Cardiac muscle cell (in vitro differentiated cells and primary cell): ENCODE measurements around the gene MRTFA. TPM values are rescaled to one million over a fixed set of nuclear protein-coding genes. Genes with fewer than 3 reads are reported as not detected.

Source experiments
- DNase-seq, 2 donors: peaks; one replicate each; pipeline versions ENCODE4 v3.0.0 to v3.0.0-alpha.2; 2010 to 2017; ENCODE audit warnings: low read depth in 1 of 2, low spot score in 1 of 2
- H3K27ac ChIP-seq: fragments of 200-600 bp; sonication (generic); 2 replicates; pipeline ENCODE4 v1.5.1; 2016
- H3K27me3 ChIP-seq: fragments of 200-600 bp; sonication (generic); 2 replicates; pipeline ENCODE4 v1.6.0; 2016; ENCODE audit warnings: control low read depth
- H3K36me3 ChIP-seq: fragments of 200-600 bp; sonication (generic); 2 replicates; pipeline ENCODE4 v1.5.1; 2016; ENCODE audit warnings: control low read depth
- H3K4me1 ChIP-seq: fragments of 200-600 bp; sonication (generic); 2 replicates; pipeline ENCODE4 v1.8.1; 2017; ENCODE audit warnings: low read depth, mild to moderate bottlenecking, mixed run types
- H3K4me3 ChIP-seq: fragments of 200-600 bp; sonication (generic); 2 replicates; pipeline ENCODE4 v1.5.1; 2016; ENCODE audit warnings: mild to moderate bottlenecking
- H3K9me3 ChIP-seq: fragments of 200-600 bp; sonication (generic); 2 replicates; pipeline ENCODE4 v1.5.1; 2017; ENCODE audit warnings: low read depth, mild to moderate bottlenecking, control low read depth
- CTCF ChIP-seq: IDR thresholded peaks from 2 replicates; pipeline ENCODE4 v1.5.1; 2012; ENCODE audit warnings: low read depth, mild to moderate bottlenecking, low read length
- polyA plus RNA-seq: library from polyadenylated mRNA; unstranded; fragments of >200 nt; fragmentation: Nextera tagmentation; extraction: Ambion mirVana; gene quantifications from 2 replicates; pipeline ENCODE4 v1.2.1, GENCODE V29; 2016
- total RNA-seq: library from RNA; depleted of rRNA; stranded (reverse); fragments of >200 nt; gene quantifications from 2 replicates; pipeline ENCODE4 v1.2.3, GENCODE V29; 2016

Gene MRTFA
- total and polyA plus RNA-seq, 2 experiments from 2014 or later: 32.6 to 116 TPM

- no peak overlapping the region for H3K4me3 ChIP-seq
- peak in 1 of 2 donors; percentile 97 for DNase-seq
- no peaks in the 10 kb centered on the region for H3K36me3 ChIP-seq
- no peak for TF ChIP-seq CTCF
- peaks cover 18% of the 10 kb centered on the region for H3K4me1 ChIP-seq
- H3K9me3 ChIP-seq: no peaks in the 10 kb centered on the region
- H3K27ac ChIP-seq: no peak overlapping the region
- H3K27me3 ChIP-seq: no peaks in the 10 kb centered on the region
These were observed 137.3 kb downstream of the MRTFA start for GRCh38 chr22:40499209-40499623.

DNA sequence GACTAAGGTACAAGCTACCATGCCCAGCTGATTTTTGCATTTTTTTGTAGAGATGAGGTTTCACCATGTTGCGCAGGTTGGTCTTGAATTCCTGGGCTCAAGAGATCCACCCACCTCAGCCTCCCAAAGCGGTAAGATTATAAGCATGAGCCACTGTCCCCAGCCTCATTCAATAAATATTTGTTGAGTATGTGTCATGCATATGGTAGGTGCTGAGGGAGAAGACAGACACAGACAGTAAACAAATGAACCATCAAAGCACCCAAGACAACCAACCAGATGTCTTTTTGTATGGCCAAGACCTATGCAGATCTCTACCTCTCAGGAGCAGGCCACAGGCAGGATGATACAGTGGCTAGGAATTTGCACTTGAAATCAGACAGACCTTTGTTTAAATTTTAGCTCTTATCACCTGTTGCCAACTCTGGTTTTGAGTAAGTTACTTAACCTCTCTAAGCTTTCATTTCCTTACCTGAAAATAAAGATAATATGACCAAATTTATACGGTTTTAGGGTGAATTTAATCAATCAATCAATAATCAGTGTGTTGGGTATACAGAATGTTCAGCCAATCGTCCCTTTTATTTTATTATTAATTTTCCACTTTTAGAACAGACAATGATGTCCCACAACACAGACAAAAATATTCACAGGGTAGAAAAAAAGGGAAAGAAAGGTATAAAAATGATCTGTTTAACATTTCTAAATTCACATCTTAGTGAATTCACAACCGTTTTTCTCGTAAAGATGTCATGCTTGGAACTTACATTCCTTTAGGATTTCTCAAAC lies 137.9 kb downstream of the MRTFA start:
- H3K4me1 ChIP-seq: peaks cover 18% of the 10 kb centered on the region
- H3K27me3 ChIP-seq: no peaks in the 10 kb centered on the region
- no peak overlapping the region for H3K27ac ChIP-seq
- no peak overlapping the region for H3K4me3 ChIP-seq
- TF ChIP-seq CTCF: no peak
- H3K36me3 ChIP-seq: no peaks in the 10 kb centered on the region
- peak in 1 of 2 donors; percentile 62 for DNase-seq
- no peaks in the 10 kb centered on the region for H3K9me3 ChIP-seq

- Histone ChIP-seq H3K27me3 (no peaks in the 10 kb centered on the region), H3K4me1 (peaks cover 27% of the 10 kb centered on the region), H3K4me3 (no peak overlapping the region), H3K27ac (no peak overlapping the region), H3K9me3 (no peaks in the 10 kb centered on the region), H3K36me3 (no peaks in the 10 kb centered on the region)
- peak in 1 of 2 donors; percentile 43 for DNase-seq
- no peak for TF ChIP-seq CTCF
These were observed 143.1 kb downstream of the MRTFA start for GRCh38 chr22:40493441-40493840.

GRCh38 chr22:40491990-40492631 lies 144.4 kb downstream of the MRTFA start:
- Histone ChIP-seq H3K27me3 (no peaks in the 10 kb centered on the region), H3K4me1 (peaks cover 25% of the 10 kb centered on the region), H3K27ac (peak overlapping the region; percentile 69), H3K9me3 (no peaks in the 10 kb centered on the region), H3K4me3 (no peak overlapping the region), H3K36me3 (no peaks in the 10 kb centered on the region)
- no peak for TF ChIP-seq CTCF
- peak; percentile 60 to 77 for DNase-seq

DNA sequence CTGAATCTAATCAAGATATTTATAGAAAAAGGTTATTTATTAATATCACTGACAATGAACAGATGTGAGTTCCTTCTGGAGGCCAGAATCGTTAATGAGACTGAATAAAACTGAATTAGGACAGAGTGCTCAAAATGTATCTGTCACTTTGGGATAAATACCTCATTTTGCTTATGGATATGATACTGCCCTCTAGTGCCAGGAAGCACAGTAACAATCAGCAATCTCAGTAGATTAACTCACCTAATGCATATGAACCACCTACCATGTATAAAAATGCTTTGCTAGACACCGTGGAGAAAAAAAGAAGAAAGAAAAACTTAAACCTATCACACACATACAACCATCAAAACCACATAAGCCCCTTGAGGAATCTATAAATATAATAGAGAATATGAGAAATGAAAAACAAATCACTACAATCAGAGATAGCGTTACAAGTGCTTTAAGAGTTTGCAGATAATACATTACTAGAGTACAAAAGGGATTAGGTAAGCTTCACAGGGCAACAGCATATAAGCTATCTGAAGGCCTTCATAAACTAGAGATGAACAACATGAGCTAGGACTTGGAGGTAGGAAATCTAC lies 148.8 kb downstream of the MRTFA start:
- Histone ChIP-seq H3K4me3 (no peak overlapping the region), H3K9me3 (no peaks in the 10 kb centered on the region), H3K27me3 (no peaks in the 10 kb centered on the region), H3K36me3 (no peaks in the 10 kb centered on the region), H3K27ac (no peak overlapping the region), H3K4me1 (peaks cover 21% of the 10 kb centered on the region)
- peak in 1 of 2 donors; percentile 54 for DNase-seq
- TF ChIP-seq CTCF: peak; percentile 75
